Esophagus mucosa (tissue), 1 donor: ENCODE data around the gene FLNB. TPM values are rescaled to one million over a fixed set of nuclear protein-coding genes. Genes with fewer than 3 reads are reported as not detected.
"Not testable (repeated sequence)": the region's sequence is repeated elsewhere in the genome, so short reads cannot be mapped to it uniquely, and the experiment has no call there.

ENCODE experiments used
- ATAC-seq: fragments of 200-7000 bp; cut with Tn5 transposase; one replicate; pipeline ENCODE4 v1.9.1; 2020
- total RNA-seq: library from RNA; stranded (reverse); gene quantifications from one replicate; pipeline ENCODE4 v1.2.4, GENCODE V29; 2023
- donor health status: DM: yes; HTN: yes; CAD: no.

Gene FLNB
- total RNA-seq, 1 donor from 2014 or later: 124 TPM

- not testable (repeated sequence) for ATAC-seq
Observed at GRCh38 chr3:58055891-58056290, 47.7 kb downstream of the FLNB start.

- no peak for ATAC-seq
Observed at GRCh38 chr3:58058361-58059263, 50.4 kb downstream of the FLNB start.

- peak; percentile 24 for ATAC-seq
Observed at GRCh38 chr3:58059349-58060321, 51.4 kb downstream of the FLNB start.

GRCh38 chr3:58062472-58062871 is 54.2 kb downstream of the FLNB start:
- ATAC-seq: no peak

- ATAC-seq: no peak
Observed at GRCh38 chr3:58063022-58063815, 55.0 kb downstream of the FLNB start.

GRCh38 chr3:58064923-58065638 is 56.9 kb downstream of the FLNB start:
- ATAC-seq: no peak

GRCh38 chr3:58065700-58066167 is 57.5 kb downstream of the FLNB start:
- ATAC-seq: no peak

- peak; percentile 49 for ATAC-seq
Observed at GRCh38 chr3:58066842-58067241, 58.6 kb downstream of the FLNB start.

GRCh38 chr3:58068122-58068809 is 60.0 kb downstream of the FLNB start:
- ATAC-seq: no peak

GRCh38 chr3:58071480-58071971 is 63.3 kb downstream of the FLNB start:
- no peak for ATAC-seq

GRCh38 chr3:58072052-58072762 is 64.0 kb downstream of the FLNB start:
- no peak for ATAC-seq

GRCh38 chr3:58072763-58073130 is 64.5 kb downstream of the FLNB start:
- ATAC-seq: no peak

- ATAC-seq: no peak
Observed at GRCh38 chr3:58073301-58074108, 65.3 kb downstream of the FLNB start.

GRCh38 chr3:58074116-58074715 is 66.0 kb downstream of the FLNB start:
- ATAC-seq: no peak

- ATAC-seq: no peak
Observed at GRCh38 chr3:58074997-58075396, 66.8 kb downstream of the FLNB start.

GRCh38 chr3:58077596-58078285 is 69.5 kb downstream of the FLNB start:
- ATAC-seq: no peak

- ATAC-seq: no peak
Observed at GRCh38 chr3:58078610-58079009, 70.4 kb downstream of the FLNB start.

GRCh38 chr3:58079773-58080172 is 71.6 kb downstream of the FLNB start:
- ATAC-seq: no peak
